Left ventricle myocardium superior (tissue), 1 donor: ENCODE results near the gene YPEL3. TPM values are rescaled to one million over a fixed set of nuclear protein-coding genes. Genes with fewer than 3 reads are reported as not detected.
A peak's percentile ranks its signal among the peaks of the same experiment; 100 is the strongest.
"Not testable (repeated sequence)": the region's sequence is repeated elsewhere in the genome, so short reads cannot be mapped to it uniquely, and the experiment has no call there.

ENCODE experiments used
- ATAC-seq: fragments of 200-7000 bp; cut with Tn5 transposase; one replicate; pipeline ENCODE4 v1.9.1; 2020; ENCODE audit warnings: mild to moderate bottlenecking, moderate library complexity
- DNase-seq: peaks from one replicate; pipeline ENCODE4 v3.0.0-alpha.2; 2020
- intact Hi-C: fragments of 100-400 bp; cut with micrococcal nuclease; formaldehyde crosslinking; loops from one replicate; pipeline ENCODE4 v1.11.0; 2022
- long read RNA-seq: library from polyadenylated mRNA; unstranded; transcript quantifications from one replicate; pipeline ENCODE4 v2.0.0, GENCODE V29; 2021
- total RNA-seq: library from RNA; stranded (reverse); fragmentation: NEBNext Ultra II Directional; extraction: Animal tissue kit (Norgen Biotek cat#: 25700); gene quantifications from one replicate; pipeline ENCODE4 v1.2.1, GENCODE V29; 2021
- donor health status: DM: no; HTN: yes; CAD: no; lungs with severe emphysema.

Gene YPEL3, protein sequence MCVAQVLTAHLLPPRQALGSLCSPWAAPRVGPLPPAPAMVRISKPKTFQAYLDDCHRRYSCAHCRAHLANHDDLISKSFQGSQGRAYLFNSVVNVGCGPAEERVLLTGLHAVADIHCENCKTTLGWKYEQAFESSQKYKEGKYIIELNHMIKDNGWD
- 66.0 TPM for total RNA-seq
- long read RNA-seq, transcript YPEL3-210 (5 exons, 371 nt), result minor isoform, 5 of 72 reads
- long read RNA-seq, transcript YPEL3-201 (5 exons, 935 nt), result major isoform, 42 of 72 reads
- long read RNA-seq, transcript YPEL3-202 (4 exons, 1,588 nt), result minor isoform, 6 of 72 reads
- long read RNA-seq, partial matches to known transcripts, result 3 of 72 reads
- long read RNA-seq, other reads (novel, unspliced or antisense), result 14 of 72 reads

- ATAC-seq, result peak; percentile 74
These were observed at the start of gene YPEL3 for GRCh38 chr16:30096105-30096861. TSS of gene YPEL3 (minus strand) at chr16:30096213. CDS start at chr16:30095482, 731 bp downstream.

GRCh38 chr16:30145657-30146056, 49.6 kb upstream of the YPEL3 start:
- intact Hi-C loops, result no loop called here
- no peak for ATAC-seq

More at GRCh38 chr16:30096105-30096861, at the start of gene YPEL3:
- peak; percentile 97 for DNase-seq
- intact Hi-C loops, result no loop called here

DNA sequence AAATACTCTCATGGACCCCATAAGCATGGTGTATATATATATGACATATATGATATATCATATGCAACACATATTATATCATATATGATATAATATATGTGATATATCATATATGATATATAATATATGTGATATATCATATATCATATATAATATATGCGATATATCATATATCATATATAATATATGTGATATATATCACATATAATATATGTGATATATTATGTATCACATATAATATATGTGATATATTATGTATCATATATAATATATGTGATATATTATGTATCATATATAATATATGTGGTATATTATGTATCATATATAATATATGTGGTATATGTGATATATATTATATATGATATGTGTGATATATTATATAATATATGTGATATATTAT, 48.9 kb upstream of the YPEL3 start:
- DNase-seq (no peak), ATAC-seq (no peak)
- intact Hi-C loops, result no loop called here

More at GRCh38 chr16:30145657-30146056, 49.6 kb upstream of the YPEL3 start:
- DNase-seq, result no peak

GRCh38 chr16:30144017-30144416, 48.0 kb upstream of the YPEL3 start:
- intact Hi-C loops, result no loop called here
- no peak for ATAC-seq
- no peak for DNase-seq

DNA sequence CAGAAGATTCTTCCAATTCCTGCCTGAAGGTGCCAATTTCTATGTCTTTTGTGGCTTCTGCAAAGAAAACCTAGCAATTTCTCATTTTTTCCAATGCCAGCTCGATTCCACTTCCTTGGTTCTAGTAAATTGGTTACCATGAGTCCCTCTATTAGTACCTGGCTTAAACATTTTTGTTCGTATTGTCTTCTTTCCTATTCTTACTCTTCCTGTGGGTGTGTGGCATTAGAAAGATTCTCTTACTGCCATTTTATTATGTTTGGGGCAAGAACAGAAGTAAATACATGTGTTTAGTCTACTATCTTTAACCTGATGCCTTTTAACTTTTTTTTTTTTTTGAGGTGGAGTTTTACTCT, 47.3 kb upstream of the YPEL3 start:
- intact Hi-C loops, result no loop called here
- ATAC-seq (no peak), DNase-seq (no peak)

DNA sequence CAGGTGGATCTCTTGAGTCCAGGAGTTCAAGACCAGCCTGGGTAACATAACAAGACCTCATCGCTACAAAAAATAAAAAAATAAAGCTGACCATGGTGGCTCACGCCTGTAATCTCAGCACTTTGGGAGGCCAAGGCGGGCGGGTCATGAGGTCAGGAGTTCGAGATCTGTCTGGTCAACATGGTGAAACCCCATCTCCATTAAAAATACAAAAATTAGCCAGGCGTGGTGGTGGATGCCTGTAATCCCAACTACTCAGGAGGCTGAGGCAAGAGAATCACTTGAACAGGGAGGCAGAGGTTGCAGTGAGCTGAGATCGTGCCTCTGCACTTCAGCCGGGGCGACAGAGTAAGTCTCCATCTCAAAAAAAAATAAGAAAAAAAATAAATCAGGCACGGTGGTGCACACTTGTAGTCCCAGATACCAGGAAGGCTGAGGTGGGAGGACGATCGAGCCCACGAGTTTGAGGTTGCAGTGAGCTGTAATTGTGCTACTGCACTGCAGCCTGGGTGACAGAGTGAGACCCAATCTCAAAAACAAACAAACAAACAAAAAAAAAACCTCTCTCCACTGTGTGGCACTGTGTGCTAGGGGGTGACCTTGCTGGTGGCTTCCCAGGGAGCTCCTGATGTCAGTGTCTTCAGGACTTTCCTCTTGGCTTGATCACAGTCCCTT, 46.8 kb upstream of the YPEL3 start:
- intact Hi-C loops, result no loop called here
- ATAC-seq, result no peak
- DNase-seq, result no peak

GRCh38 chr16:30141750-30142149, 45.7 kb upstream of the YPEL3 start:
- no peak for DNase-seq
- no peak for ATAC-seq
- intact Hi-C loops, result no loop called here

DNA sequence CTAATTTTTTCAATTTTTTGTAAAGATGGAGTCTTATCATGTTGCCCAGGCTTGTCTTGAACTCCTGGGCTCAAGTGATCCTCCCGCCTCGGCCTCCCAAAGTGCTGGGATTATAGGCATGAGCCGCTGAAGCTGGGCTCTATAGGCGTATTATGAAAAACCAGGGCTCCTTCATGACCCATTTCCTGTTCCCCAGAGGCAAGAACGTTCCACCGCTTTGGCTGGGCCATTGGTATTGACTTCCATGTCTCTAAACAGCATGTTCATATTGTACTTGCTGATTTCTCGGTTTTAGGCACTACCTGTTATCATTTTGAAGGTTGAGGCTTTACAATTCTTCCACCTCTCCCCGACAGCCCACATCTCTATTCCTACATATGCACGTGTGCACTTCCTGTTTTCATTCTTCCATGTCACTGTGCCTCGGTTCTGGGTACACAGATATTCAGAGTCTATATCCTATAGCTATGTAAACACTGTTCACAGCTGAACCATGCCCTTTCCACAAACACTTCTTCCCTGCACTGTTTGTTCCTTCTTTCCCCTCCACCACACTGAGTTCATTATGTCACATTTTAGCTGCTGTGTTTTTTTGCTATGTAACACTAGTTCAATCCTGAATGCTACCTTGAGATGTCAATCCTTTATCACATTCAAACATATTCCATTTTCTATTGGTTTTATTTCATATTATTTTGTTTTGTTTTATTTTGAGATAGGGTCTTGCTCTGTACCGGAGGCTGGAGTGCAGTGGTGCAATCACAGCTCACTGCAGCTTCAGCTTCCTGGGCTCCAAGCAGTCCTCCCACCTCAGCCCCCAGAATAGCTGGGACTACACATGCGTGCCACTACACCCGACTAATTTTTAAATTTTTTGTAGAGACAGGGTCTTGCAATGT, 43.8 kb upstream of the YPEL3 start:
- intact Hi-C loops, result no loop called here
- ATAC-seq (no peak), DNase-seq (no peak)

DNA sequence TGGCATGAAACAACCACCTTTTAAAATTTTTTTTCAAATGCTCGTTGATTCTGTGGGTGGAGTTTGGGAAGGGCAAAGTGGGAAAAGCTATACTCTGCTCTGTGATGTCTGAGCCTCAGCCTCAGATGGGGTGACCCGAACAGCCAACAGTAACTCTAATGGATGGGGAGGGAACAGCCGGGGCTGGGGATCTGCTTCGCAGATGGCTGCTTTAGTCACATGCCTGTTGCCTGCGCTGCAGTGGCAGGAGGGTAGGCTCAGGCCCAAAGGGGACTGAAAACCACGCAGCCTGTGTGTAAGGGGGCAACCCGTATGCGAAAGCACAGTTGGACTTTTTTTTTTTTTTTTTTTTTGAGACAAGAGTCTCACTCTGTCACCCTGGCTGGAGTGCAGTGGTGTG, 41.9 kb upstream of the YPEL3 start:
- intact Hi-C loops, result no loop called here
- ATAC-seq, result no peak
- no peak for DNase-seq

DNA sequence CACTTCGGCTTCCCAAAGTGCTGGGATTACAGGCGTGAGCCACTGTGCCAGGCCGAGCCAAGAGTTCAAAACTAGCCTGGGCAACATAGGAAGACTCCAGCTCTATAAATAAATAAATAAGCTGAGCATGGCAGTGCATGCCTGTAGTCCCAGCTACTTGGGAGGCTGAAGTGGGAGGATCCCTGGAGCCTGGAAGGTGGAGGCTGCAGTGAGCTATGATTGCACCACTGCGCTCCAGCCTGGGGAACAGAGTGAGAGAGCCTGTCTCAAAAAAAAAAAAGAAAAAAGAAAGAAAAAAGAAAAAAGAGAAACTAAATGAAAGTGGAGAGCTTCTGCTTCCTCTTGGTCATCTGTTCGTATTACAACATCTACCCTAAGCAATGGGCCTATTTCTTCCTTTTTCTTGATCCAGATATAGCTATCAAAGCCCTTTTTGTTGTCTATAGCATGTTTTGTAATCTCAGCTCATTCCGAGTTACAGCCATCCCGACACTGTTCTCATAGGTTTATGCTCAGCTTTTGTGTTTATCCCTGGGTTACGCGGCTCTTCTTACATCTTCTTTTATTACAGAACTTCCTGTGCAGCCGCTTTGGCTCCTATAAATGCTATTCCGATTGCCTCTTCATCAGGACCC, 41.1 kb upstream of the YPEL3 start:
- DNase-seq (no peak), ATAC-seq (peak; percentile 61)
- intact Hi-C loops, result no loop called here

- no peak for ATAC-seq
- DNase-seq, result no peak
- intact Hi-C loops, result no loop called here
These were observed 36.6 kb upstream of the YPEL3 start for GRCh38 chr16:30132591-30132990.

DNA sequence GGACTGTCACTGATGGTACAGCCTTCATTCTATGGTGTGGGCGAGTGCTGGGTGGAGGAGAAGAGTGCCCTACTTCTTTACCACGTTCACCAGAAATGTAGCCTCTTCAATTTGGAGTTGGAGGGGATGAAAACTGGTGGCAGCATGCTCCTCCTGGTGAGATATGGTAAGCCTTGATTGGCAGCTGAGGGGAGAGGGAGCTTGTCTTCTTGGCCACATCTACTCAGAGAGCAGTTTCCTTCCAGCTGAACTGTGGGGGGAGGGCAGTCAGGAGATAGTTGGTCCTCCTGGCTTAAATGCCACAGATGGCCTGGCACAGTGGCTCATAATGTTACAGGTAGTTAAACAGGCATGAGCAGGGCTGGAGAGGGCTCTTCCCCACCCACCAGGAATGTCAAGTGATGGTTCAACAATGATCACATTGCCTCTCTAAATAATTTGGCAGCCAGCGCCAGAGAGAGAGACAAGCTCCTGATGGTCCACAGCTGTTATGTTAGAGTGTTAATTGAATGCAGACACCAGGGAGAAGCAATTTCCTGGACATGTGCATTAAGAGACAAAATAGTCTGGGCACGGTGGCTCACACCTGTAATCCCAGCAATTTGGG, 36.0 kb upstream of the YPEL3 start:
- ATAC-seq, result peak; percentile 20
- no peak for DNase-seq
- intact Hi-C loops, result no loop called here

DNA sequence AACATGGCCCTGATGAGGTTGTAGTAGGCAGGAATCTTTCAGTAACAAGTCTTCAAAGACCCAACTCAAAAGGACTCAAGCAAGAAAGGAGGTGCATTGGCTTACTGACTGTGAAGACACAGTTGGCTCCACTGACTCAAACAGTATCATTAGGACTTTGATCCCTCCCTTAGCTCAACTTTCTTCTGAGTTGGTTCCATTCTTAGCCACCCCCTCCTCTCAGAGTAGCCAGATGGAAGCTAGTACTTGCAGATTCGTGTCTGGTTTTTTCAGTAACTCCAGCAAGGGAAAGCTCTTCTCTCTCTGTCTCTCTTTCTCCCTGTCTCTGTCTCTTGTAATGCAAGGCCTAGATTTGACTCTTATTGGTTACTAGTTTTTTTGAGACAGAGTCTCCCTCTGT, 32.0 kb upstream of the YPEL3 start:
- ATAC-seq (no peak), DNase-seq (no peak)
- intact Hi-C loops, result no loop called here

DNA sequence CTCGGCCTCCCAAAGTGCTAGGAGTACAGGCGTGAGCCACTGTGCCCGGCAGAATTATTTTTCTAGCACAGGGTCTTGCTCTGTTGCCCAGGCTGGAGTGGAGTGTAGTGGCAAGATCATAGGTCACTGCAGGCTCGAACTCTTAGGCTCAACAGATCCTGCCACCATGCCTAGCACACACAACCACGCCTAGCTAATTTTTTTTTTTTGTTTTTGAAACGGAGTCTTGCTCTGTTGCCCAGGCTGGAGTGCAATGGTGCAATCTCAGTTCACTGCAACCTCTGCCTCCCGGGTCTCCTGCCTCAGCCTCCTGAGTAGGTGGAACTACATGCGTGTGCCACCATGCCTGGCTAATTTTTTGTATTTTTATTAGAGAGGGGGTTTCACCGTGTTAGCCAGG, 29.7 kb upstream of the YPEL3 start:
- intact Hi-C loops, ATAC-seq, DNase-seq: not testable (repeated sequence)

GRCh38 chr16:30124985-30125379, 29.0 kb upstream of the YPEL3 start:
- no peak for DNase-seq
- intact Hi-C loops, result no loop called here
- ATAC-seq, result no peak

- intact Hi-C loops, result no loop called here
- DNase-seq, result no peak
- ATAC-seq, result peak; percentile 25
These were observed 26.7 kb upstream of the YPEL3 start for GRCh38 chr16:30122604-30123160.

GRCh38 chr16:30121741-30122571, 25.9 kb upstream of the YPEL3 start:
- intact Hi-C loops, result no loop called here
- ATAC-seq (peak; percentile 81), DNase-seq (peak; percentile 85)
